NCI-H2029 treated with DMSO at 0.1 percent for 48 hours (cell line): ENCODE data around the gene FUT3.
"Not testable (repeated sequence)": the region's sequence is repeated elsewhere in the genome, so short reads cannot be mapped to it uniquely, and the experiment has no call there.

Source experiments
- DNase-seq: peaks from one replicate; lab custom pipeline; 2025; lab: John Stamatoyannopoulos, UW

The FUT3 gene

GRCh38 chr19:5851302-5851701 lies at the start of gene FUT3:
Gene FUT3, minus strand, starts transcription at chr19:5851449.
- peak; percentile 45 for DNase-seq

- DNase-seq, result no peak
Observed at GRCh38 chr19:5900976-5901375, 49.7 kb upstream of the FUT3 start.

GRCh38 chr19:5899728-5900526 lies 48.7 kb upstream of the FUT3 start:
- no peak for DNase-seq

GRCh38 chr19:5897189-5897969 lies 46.1 kb upstream of the FUT3 start:
- no peak for DNase-seq

GRCh38 chr19:5896365-5897076 lies 45.3 kb upstream of the FUT3 start:
- DNase-seq, result no peak

- no peak for DNase-seq
Observed at GRCh38 chr19:5895890-5896289, 44.6 kb upstream of the FUT3 start.

GRCh38 chr19:5895409-5895808 lies 44.2 kb upstream of the FUT3 start:
- DNase-seq, result no peak

- DNase-seq, result no peak
Observed at GRCh38 chr19:5894704-5895349, 43.6 kb upstream of the FUT3 start.

GRCh38 chr19:5893907-5894703 lies 42.9 kb upstream of the FUT3 start:
- DNase-seq, result no peak

- DNase-seq, result no peak
Observed at GRCh38 chr19:5893296-5893903, 42.2 kb upstream of the FUT3 start.

- no peak for DNase-seq
Observed at GRCh38 chr19:5892772-5893275, 41.6 kb upstream of the FUT3 start.

- DNase-seq, result no peak
Observed at GRCh38 chr19:5891938-5892771, 40.9 kb upstream of the FUT3 start.

GRCh38 chr19:5891572-5891937 lies 40.3 kb upstream of the FUT3 start:
- no peak for DNase-seq

- DNase-seq, result no peak
Observed at GRCh38 chr19:5890099-5890498, 38.9 kb upstream of the FUT3 start.

GRCh38 chr19:5889288-5889971 lies 38.2 kb upstream of the FUT3 start:
- DNase-seq, result no peak

- DNase-seq, result not testable (repeated sequence)
Observed at GRCh38 chr19:5884065-5884811, 33.0 kb upstream of the FUT3 start.

- DNase-seq, result peak; percentile 62
Observed at GRCh38 chr19:5883157-5883873, 32.1 kb upstream of the FUT3 start.
